Bone marrow (tissue), 2 donors: ENCODE measurements around the gene FBN1.

Experiments used
- DNase-seq, 2 donors: peaks; one replicate each; lab custom pipeline; 2025; lab: John Stamatoyannopoulos, UW

FBN1 gene

GRCh38 chr15:48366584-48367312, 278.8 kb downstream of the FBN1 start:
- DNase-seq, result no peak

DNA sequence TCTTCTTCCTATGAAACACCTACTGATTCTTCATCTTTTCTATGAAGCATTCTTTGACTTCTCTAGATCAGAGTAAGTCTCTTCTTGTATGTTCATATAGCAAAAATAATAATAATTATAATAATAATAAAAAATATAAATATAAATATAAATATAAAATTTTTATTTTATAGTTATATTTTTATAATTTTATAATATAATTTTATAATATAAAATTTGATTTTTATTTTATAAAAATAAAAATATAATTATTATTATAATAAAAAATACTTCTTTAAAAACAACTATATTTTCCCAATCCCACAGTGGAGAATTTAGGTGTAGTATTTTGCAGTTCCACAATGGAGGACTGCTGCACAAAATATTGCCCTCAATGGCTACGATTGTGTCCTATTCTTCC, 279.9 kb downstream of the FBN1 start:
- DNase-seq, result no peak

DNA sequence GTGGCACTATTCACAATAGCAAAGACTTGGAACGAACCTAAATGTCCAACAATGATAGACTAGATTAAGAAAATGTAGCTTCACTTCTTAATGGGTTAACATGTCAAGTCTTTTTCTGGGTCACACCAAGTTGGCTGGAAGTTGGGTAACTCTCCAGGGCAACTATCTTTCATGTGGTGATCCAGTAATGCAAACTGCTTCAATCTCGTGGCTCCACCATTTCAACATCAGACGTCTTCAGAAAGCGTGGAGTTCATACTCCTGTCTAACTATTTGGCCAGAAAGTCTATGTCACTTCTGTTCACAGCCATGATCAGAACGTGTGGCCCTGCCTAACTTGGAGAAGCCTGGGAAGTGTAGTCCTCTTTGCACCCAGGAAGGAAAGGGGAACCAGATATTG, 282.0 kb downstream of the FBN1 start:
- DNase-seq, result no peak

DNA sequence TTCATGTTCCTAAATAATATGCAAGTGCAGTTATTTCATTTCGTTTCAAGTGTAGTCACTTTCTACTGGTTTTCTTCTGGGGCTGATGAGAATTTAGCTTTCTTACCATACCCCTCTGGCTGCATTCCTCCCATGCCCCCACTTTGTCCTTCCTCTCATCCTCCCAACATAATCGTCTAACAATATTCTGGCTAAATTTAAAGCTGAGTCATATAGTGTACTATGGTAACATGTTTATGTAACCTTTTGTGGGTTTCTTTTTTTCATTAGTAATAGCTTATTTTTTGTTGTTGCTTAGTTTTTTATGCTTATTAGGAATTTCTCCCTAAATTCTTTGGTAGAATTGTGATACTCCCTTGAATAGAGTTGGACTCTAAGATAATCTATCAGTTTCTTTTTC, 283.8 kb downstream of the FBN1 start:
- DNase-seq, result no peak

DNA sequence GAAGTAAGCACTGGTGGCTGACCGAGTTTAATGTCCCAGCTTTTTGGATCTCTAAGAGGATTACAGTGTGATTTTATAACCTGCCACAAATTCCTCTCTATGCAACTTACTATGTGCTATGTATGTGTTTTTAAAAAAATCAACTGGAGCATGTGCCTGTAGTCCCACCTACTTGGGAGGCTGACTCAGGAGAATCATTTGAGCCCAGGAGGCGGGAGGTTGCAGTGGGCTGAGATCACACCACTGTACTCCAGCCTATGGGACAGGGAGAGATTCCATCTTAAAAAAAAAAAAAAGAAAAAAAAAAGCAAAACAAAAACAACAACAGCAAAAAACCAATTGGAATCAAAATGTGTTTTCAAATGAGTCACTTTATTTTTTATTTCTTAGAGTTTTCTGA, 284.7 kb downstream of the FBN1 start:
- no peak for DNase-seq
